DMS79 treated with DMSO at 0.1 percent for 48 hours (cell line): ENCODE results near the gene CHST10.

Source experiments
- DNase-seq: peaks from one replicate; lab custom pipeline; 2025; lab: John Stamatoyannopoulos, UW

The CHST10 gene

GRCh38 chr2:100413571-100413970 lies 3.9 kb downstream of the CHST10 start:
- DNase-seq, result no peak

DNA sequence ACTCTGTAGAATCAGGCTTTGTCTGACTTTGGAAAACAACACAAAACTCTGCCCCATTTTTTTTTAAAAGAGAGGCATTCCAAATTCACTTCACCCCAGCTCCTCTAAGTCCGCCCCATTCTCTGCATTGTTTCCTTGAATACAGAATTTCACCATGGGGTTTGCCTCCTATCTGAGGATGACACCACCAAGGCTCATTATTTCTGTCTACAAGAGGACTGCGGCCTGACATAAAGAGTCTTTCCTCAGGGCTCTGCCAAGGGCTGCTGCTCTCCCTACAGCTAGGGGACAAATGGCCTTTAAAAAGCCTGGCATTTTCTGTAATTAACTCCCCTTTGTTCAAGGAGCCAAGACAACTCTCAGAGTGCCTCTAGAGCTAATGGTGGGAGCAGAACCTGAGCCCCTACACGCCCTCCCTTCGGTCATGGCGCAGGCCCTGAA lies 4.6 kb downstream of the CHST10 start:
- no peak for DNase-seq

DNA sequence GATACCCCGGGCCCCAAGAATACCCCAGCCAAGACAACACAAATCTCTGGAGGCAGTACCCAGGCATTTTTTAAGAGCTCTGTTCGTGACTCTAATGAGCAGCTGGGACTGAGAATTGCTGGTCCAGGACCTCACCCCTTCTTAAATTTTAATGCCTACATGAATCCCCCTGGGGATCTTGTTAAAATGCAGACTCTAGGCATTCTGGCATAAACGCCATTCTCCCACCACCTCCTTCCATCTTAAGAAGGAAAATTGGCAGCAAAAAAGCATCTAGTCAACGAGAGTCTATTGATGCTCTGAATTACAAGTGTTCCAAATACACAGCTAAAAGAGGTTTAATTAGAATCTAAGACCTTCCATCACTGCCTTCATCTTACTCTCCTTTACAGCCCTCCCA lies 5.0 kb downstream of the CHST10 start:
- no peak for DNase-seq

DNA sequence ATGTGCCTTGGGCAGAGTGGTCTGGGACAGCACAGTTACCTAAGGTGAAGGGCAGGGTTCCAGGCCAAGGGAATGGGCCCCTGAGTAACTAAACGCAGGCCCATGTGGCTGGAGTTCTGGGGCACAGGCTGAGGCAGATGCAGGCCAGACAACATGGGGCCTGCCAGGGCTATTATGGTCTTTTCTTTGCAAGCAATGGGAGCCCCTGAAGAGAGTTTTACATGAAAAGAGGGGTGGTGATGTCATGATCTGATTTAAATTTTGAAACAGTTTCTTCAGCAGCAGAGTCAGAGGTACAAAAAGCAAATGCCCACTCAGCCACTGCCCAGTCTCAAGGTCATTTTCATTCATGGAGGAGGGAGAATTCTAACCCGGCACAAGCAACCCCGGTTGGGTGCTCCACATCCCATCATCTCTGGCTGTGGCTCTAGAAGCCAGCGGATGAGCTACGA lies 5.6 kb downstream of the CHST10 start:
- no peak for DNase-seq

GRCh38 chr2:100409975-100410647 lies 7.4 kb downstream of the CHST10 start:
- DNase-seq, result no peak

GRCh38 chr2:100409461-100409860 lies 8.0 kb downstream of the CHST10 start:
- no peak for DNase-seq

DNA sequence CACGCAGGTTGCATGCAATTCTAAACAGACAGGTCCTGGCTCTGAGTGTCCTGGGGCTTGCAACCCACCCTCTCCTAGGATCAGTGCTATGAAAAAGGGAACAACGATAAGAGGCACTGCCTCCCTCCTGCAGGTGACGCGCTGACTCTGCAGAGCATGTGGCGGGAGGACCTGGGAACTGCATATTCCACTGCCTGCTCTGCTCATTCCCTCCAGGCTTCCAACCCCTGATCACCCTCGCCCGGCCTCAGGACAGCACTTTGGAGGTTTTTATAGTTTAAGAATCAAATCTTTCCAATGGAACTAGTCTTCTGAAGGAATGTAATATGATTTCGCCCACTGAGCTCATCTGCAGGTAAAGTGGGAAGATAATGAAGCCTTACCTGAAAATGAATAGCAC lies 8.5 kb downstream of the CHST10 start:
- no peak for DNase-seq

DNA sequence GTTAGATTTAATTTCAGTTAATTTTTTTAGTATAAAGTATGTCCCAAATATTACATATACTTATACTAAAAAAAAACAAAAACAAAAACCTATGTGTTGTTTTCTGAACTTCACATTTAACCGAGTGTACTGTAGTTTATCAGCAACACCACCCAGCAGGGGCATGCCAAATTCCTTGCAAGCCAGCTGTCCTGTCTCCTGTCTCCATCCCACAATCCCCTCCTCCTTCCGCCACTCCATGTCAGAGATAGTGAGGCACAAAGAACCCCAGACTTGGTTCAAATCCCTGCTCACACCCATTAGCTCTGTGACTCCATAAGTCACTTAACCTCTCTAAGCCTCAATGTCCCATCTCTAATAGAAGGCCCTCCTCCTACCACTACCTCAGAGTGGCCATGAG lies 9.4 kb downstream of the CHST10 start:
- no peak for DNase-seq

DNA sequence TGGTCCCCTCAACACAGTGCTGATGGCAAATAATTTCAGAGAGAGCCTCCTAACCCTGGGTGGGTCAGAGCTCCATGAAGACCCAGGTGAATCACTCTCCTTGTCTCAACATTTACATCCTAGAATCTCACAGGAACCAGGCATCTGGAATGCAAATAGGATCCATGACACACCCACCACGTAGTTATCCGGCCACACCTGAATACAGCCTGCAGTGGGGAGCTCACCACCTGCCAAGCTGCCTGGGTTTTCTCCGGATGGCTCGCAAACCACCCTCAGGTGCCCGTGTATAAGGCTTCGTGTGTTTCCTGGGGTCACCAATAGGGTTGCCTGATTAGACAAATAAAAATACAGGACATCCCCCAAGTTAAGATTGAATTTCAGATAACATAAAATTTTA lies 9.9 kb downstream of the CHST10 start:
- DNase-seq, result no peak

- DNase-seq, result no peak
These were observed 10.4 kb downstream of the CHST10 start for GRCh38 chr2:100407073-100407472.

DNA sequence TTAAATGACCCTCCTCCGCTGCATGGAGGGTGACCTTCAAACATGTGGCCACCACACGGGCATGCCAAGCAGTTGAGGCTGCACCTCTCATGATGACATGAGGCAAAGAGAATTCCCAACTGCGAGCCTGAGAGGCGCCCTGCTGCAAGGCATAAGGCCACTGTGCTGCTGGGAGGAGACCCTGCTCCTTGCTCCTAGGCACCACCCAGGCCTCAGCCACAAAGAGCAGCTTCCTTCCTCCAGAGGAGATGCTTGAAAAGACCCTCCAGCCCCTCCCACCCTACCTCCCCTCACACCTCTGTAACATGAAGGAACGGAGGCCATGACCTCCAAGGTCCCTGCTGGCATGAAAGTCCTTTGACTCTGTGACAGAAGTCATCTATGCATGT lies 11.4 kb downstream of the CHST10 start:
- DNase-seq, result no peak

GRCh38 chr2:100405403-100406119 lies 11.9 kb downstream of the CHST10 start:
- no peak for DNase-seq

GRCh38 chr2:100404411-100404810 lies 13.1 kb downstream of the CHST10 start:
- no peak for DNase-seq

- DNase-seq, result no peak
These were observed 13.7 kb downstream of the CHST10 start for GRCh38 chr2:100403722-100404121.

DNA sequence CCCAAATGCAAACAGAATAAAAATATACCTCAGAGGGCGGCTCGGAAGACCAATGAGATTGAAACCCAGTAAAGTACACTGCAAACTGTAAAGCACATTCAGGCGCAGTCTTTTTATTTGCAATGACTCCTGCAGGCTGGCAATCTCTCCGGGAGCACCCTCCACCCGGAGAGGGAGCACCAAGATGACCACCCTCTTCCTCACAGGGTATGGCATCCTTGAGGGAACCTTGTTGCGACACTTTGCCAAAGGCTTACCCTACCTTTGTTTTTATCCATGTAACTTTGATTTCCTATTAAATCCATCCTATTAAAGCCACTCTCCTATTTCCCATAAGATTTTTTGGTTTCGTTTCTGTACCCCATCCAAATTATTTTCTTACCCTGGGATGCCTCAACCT lies 16.2 kb downstream of the CHST10 start:
- DNase-seq, result no peak

- DNase-seq, result no peak
These were observed 17.8 kb downstream of the CHST10 start for GRCh38 chr2:100399714-100400113.

- no peak for DNase-seq
These were observed 19.5 kb downstream of the CHST10 start for GRCh38 chr2:100397976-100398375.

GRCh38 chr2:100397118-100397860 lies 20.2 kb downstream of the CHST10 start:
- no peak for DNase-seq

DNA sequence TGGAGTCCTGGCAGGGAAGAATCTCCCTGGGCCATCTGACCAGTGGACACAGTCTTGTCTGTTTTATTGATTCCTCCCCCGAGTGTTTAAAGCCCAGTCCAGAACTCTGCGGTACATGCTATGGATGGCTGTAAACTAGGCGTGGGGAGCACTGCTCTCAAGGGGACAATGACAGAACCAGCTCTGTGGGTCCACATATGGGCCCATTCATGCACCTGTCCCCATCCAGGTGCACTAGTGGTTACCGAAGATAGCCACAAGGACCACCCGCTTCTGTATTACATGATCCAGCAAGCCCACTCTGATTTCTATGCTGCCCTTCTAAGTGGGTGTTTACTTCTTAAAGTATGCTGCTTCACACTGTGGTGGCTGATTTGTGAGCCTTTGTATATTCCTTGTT lies 21.0 kb downstream of the CHST10 start:
- DNase-seq, result no peak

DNA sequence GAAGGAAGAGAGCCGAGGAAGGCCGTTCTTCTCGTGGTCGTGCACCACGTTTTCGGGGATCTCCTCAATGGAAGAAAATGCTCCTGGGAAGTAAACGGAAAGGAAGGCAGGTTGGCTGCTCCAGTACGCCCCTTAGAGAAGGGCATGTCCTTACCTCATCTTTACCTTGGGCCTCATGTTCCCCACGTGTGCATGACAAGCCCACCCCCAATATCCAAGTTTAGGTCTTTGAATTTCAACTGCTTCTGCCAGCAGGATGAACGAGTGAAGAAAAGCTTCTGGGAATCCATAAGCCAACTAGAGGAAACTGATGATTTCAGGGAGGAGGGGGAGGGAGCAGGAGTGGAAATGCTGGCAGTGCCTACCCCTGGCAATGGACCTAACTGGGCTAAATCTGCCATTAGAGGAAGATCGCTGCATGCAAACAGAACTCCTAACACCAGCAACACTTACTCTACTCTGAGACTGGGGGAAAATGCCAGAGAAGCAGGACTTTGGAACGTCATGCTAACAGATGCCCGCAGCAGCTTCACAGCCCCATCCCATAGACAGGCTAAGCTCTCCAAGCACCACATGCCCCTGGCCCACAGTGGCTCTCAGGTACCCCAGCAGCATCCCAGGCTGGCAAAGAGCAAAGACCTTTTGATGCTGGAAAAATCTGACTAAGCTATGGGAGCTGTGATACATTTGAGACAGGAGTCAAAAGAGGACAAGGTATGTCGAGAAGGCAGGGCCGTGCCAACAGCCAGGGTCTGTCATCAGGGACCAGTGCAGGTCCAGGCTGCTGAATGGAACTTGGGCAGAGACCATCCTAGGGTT lies 21.7 kb downstream of the CHST10 start:
- DNase-seq, result no peak

DNA sequence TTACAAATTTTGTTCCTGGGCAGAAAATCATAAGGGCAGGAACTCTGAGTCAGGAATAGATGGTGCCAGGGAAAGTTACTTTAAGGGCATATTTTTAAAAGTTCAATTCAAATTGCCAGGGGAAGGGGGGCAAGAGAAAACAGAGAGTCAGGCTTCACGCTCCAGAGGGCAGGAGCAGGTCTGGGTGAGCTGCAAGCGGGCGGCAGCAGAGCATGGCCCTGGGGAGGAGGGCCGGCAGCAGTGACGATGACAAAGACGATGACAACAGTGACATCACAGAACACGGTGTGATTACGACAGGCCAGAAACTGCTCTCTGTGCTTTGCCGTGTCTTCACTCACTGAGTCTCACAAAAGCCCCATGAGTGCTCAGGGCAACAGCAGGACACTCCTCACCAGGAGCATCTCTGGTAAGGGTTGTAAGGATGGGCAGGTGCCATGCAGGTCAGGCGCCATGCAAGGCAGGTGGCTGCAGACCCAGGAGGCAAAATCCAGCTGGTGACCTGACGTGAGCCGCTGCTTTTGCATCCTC lies 23.3 kb downstream of the CHST10 start:
- DNase-seq, result no peak

GRCh38 chr2:100393362-100393761 lies 24.1 kb downstream of the CHST10 start:
- no peak for DNase-seq
